IMR-90 (cell line): ENCODE measurements around the gene TMPRSS6. TPM values are rescaled to one million over a fixed set of nuclear protein-coding genes. Genes with fewer than 3 reads are reported as not detected.

Experiments used
- ATAC-seq: fragments of 200-7000 bp; cut with Tn5 transposase; 2 replicates; pipeline ENCODE4 v1.9.1; 2020; ENCODE audit warnings: low read depth, mild to moderate bottlenecking, moderate library complexity
- BruUV-seq: library from RNA; stranded (reverse); fragments of 400-500 nt; replicated peaks from 2 replicates; lab custom pipeline; 2021; lab: Mats Ljungman, UMichigan
- CTCF ChIA-PET: fragments of 300-600 bp; formaldehyde crosslinking; extraction: SDS; loops from one replicate; lab custom pipeline; 2021; ENCODE audit warnings: antibody characterized with exemption; lab: Yijun Ruan, JAX
- POLR2A ChIA-PET: fragments of 300-600 bp; sonication (Branson Sonifier 250); formaldehyde crosslinking; loops from one replicate; lab custom pipeline; 2022; ENCODE audit warnings: antibody characterized with exemption; ENCODE audit not compliant: unreplicated experiment; lab: Charles Lee
- DNase-seq: peaks from one replicate; pipeline ENCODE4 v3.0.0; 2013
- H2AFZ ChIP-seq: replicated peaks from 2 replicates; pipeline ENCODE3; 2013; ENCODE audit warnings: low read length, mild to moderate bottlenecking; ENCODE audit not compliant: poor library complexity
- H2AK5ac ChIP-seq: 2 replicates; pipeline ENCODE4 v1.6.1; 2013; ENCODE audit warnings: low read depth, low read length, inconsistent platforms
- H2AK9ac ChIP-seq: replicated peaks from 2 replicates; pipeline ENCODE3; 2013; ENCODE audit warnings: mild to moderate bottlenecking, low read depth, low read length, moderate library complexity; ENCODE audit not compliant: poor library complexity
- H2BK120ac ChIP-seq: 2 replicates; pipeline ENCODE4 v1.6.1; 2013; ENCODE audit warnings: low read depth, low read length, inconsistent platforms
- H2BK15ac ChIP-seq: 3 replicates; pipeline ENCODE4 v1.6.1; 2013; ENCODE audit warnings: low read depth, low read length, inconsistent platforms
- H2BK20ac ChIP-seq: 2 replicates; pipeline ENCODE4 v1.6.1; 2013; ENCODE audit warnings: low read depth, mild to moderate bottlenecking, inconsistent platforms, low read length, moderate library complexity
- H2BK5ac ChIP-seq: 2 replicates; pipeline ENCODE4 v1.6.1; 2013; ENCODE audit warnings: mild to moderate bottlenecking, low read depth, low read length, inconsistent platforms; ENCODE audit not compliant: poor library complexity, severe bottlenecking
- H3K14ac ChIP-seq: replicated peaks from 2 replicates; pipeline ENCODE4 v1.6.1; 2013; ENCODE audit warnings: low read depth, low read length, inconsistent platforms
- H3K18ac ChIP-seq: 2 replicates; pipeline ENCODE4 v1.6.1; 2013; ENCODE audit warnings: low read depth, low read length, control low read depth
- H3K23ac ChIP-seq: 2 replicates; pipeline ENCODE4 v1.6.1; 2013; ENCODE audit warnings: low read depth, low read length, inconsistent platforms
- H3K27ac ChIP-seq: 2 replicates; pipeline ENCODE4 v1.5.1; 2013; ENCODE audit warnings: mild to moderate bottlenecking, control low read depth, low read length; ENCODE audit not compliant: insufficient read depth
- H3K27me3 ChIP-seq: 2 replicates; pipeline ENCODE4 v1.6.1; 2013; ENCODE audit warnings: low read length; ENCODE audit not compliant: control insufficient read depth, insufficient read depth
- H3K36me3 ChIP-seq: 2 replicates; pipeline ENCODE4 v1.6.1; 2013; ENCODE audit warnings: low read length, mixed read lengths; ENCODE audit not compliant: control insufficient read depth, insufficient read depth
- H3K4ac ChIP-seq: 2 replicates; pipeline ENCODE4 v1.6.1; 2013; ENCODE audit warnings: low read depth, low read length, inconsistent platforms
- H3K4me1 ChIP-seq: 2 replicates; pipeline ENCODE4 v1.6.1; 2013; ENCODE audit warnings: low read length, mixed read lengths; ENCODE audit not compliant: control insufficient read depth, insufficient read depth
- H3K4me2 ChIP-seq: 2 replicates; pipeline ENCODE4 v1.6.1; 2013; ENCODE audit warnings: low read depth, mild to moderate bottlenecking, control low read depth, low read length, moderate library complexity
- H3K4me3 ChIP-seq: 2 replicates; pipeline ENCODE4 v1.5.1; 2013; ENCODE audit warnings: low read depth, mild to moderate bottlenecking, control low read depth, low read length, moderate library complexity; ENCODE audit not compliant: insufficient read depth
- H3K56ac ChIP-seq: 2 replicates; pipeline ENCODE4 v1.6.1; 2013; ENCODE audit warnings: low read length, inconsistent platforms; ENCODE audit not compliant: insufficient read depth; ENCODE audit errors: extremely low read depth
- H3K79me1 ChIP-seq, 2 experiments: 2 replicates each; pipeline ENCODE4 v1.6.1; 2013; ENCODE audit warnings: low read length in 2 of 2, inconsistent platforms in 1 of 2, low read depth in 1 of 2
- H3K9ac ChIP-seq: 2 replicates; pipeline ENCODE4 v1.6.1; 2013; ENCODE audit warnings: low read depth, low read length, control low read depth
- H3K9me1 ChIP-seq: 2 replicates; pipeline ENCODE4 v1.6.1; 2013; ENCODE audit warnings: low read length, inconsistent platforms; ENCODE audit not compliant: insufficient read depth
- H3K9me3 ChIP-seq: 2 replicates; pipeline ENCODE4 v1.6.1; 2013; ENCODE audit warnings: low read length; ENCODE audit not compliant: control insufficient read depth, insufficient read depth
- H4K20me1 ChIP-seq: 2 replicates; pipeline ENCODE4 v1.6.1; 2013; ENCODE audit warnings: low read length, inconsistent platforms; ENCODE audit not compliant: insufficient read depth
- H4K5ac ChIP-seq: 2 replicates; pipeline ENCODE4 v1.6.1; 2013; ENCODE audit warnings: mild to moderate bottlenecking, low read depth, low read length, control low read depth
- H4K8ac ChIP-seq, 2 experiments: 2 replicates each; pipeline ENCODE4 v1.6.1; 2013; ENCODE audit warnings: low read depth in 2 of 2, low read length in 2 of 2, control low read depth in 1 of 2, inconsistent platforms in 1 of 2
- H4K91ac ChIP-seq: 2 replicates; pipeline ENCODE4 v1.6.1; 2013; ENCODE audit warnings: low read depth, low read length, inconsistent platforms; ENCODE audit not compliant: insufficient read depth
- BHLHE40 ChIP-seq: fragments of 150-350 bp; IDR thresholded peaks from 2 replicates; pipeline ENCODE4 v1.6.1; 2016; ENCODE audit warnings: mild to moderate bottlenecking, low read depth, low read length
- CEBPB ChIP-seq: IDR thresholded peaks from 2 replicates; pipeline ENCODE4 v1.6.1; 2012; ENCODE audit warnings: low read depth, low read length, improper control_type of control experiment
- CHD1 ChIP-seq: IDR thresholded peaks from 2 replicates; pipeline ENCODE4 v1.6.1; 2012; ENCODE audit warnings: low read depth, low read length, improper control_type of control experiment
- ELK1 ChIP-seq: fragments of 150-350 bp; IDR thresholded peaks from 2 replicates; pipeline ENCODE4 v1.6.1; 2016; ENCODE audit warnings: low read depth, mild to moderate bottlenecking, low read length, moderate library complexity, borderline replicate concordance
- FOS ChIP-seq: fragments of 150-350 bp; IDR thresholded peaks from 2 replicates; pipeline ENCODE4 v1.6.1; 2016; ENCODE audit warnings: low read depth, low read length
- MAFK ChIP-seq: IDR thresholded peaks from 2 replicates; pipeline ENCODE4 v1.6.1; 2012; ENCODE audit warnings: low read depth, low read length, improper control_type of control experiment
- MAZ ChIP-seq: IDR thresholded peaks from 2 replicates; pipeline ENCODE4 v1.6.1; 2012; ENCODE audit warnings: low read depth, mild to moderate bottlenecking, low read length, improper control_type of control experiment, moderate library complexity, borderline replicate concordance
- MXI1 ChIP-seq: IDR thresholded peaks from 2 replicates; pipeline ENCODE4 v1.6.1; 2012; ENCODE audit warnings: low read depth, mild to moderate bottlenecking, low read length, moderate library complexity, borderline replicate concordance
- NFE2L2 ChIP-seq: fragments of 150-350 bp; IDR thresholded peaks from 2 replicates; pipeline ENCODE4 v1.6.1; 2016; ENCODE audit warnings: low read depth, mild to moderate bottlenecking, low read length
- POLR2A ChIP-seq: IDR thresholded peaks from 2 replicates; pipeline ENCODE4 v1.6.1; 2012; ENCODE audit warnings: mild to moderate bottlenecking, low read depth, low read length
- RAD21 ChIP-seq: IDR thresholded peaks from 2 replicates; pipeline ENCODE4 v1.6.1; 2012; ENCODE audit warnings: low read length, improper control_type of control experiment
- RCOR1 ChIP-seq: IDR thresholded peaks from 2 replicates; pipeline ENCODE4 v1.6.1; 2012; ENCODE audit warnings: mild to moderate bottlenecking, low read length, improper control_type of control experiment; ENCODE audit not compliant: insufficient replicate concordance
- RFX5 ChIP-seq: IDR thresholded peaks from 2 replicates; pipeline ENCODE4 v1.8.0; 2012; ENCODE audit warnings: low read depth, mild to moderate bottlenecking, low read length, moderate library complexity
- SMC3 ChIP-seq: fragments of 150-350 bp; IDR thresholded peaks from 2 replicates; pipeline ENCODE4 v1.6.1; 2016; ENCODE audit warnings: low read depth, mild to moderate bottlenecking, antibody characterized with exemption, low read length, moderate library complexity
- WGBS, 2 experiments: methylation state at CpG; one replicate each; pipeline versions ENCODE4 v1.1.5 to v1.1.7; 2013; ENCODE audit warnings: missing lambda C conversion rate in 2 of 2; ENCODE audit not compliant: insufficient read length in 1 of 2; ENCODE audit errors: extremely low coverage in 2 of 2; 5-methylcytosine and 5-hydroxymethylcytosine counted together
- dilution Hi-C: fragments of 300-500 bp; cut with HindIII; formaldehyde crosslinking; loops from one replicate; pipeline ENCODE4 v1.14.3; 2018; ENCODE audit warnings: low sequenced_read_pairs; ENCODE audit not compliant: unreplicated experiment
- in situ Hi-C: fragments of 300-500 bp; cut with MboI; formaldehyde crosslinking; loops from 3 replicates; pipeline ENCODE4 v1.14.3; 2019; ENCODE audit warnings: low sequenced_read_pairs, inconsistent platforms, mixed read lengths
- intact Hi-C: fragments of 100-400 bp; cut with micrococcal nuclease; formaldehyde crosslinking; loops from 2 replicates; pipeline ENCODE4 v1.10.0; 2022
- polyA plus RNA-seq, 3 experiments: library from polyadenylated mRNA; depleted of rRNA; stranded (reverse); fragments of >200 nt; gene quantifications; 2 replicates each; pipeline ENCODE4 v1.2.3, GENCODE V29; 2012; ENCODE audit warnings: low replicate concordance in 1 of 3
- total RNA-seq: library from RNA; depleted of rRNA; stranded (reverse); fragments of >200 nt; gene quantifications from 2 replicates; pipeline ENCODE4 v1.2.3, GENCODE V29; 2012
- TF ChIP-seq, protein P1 (sequence below): fragments of 150-350 bp; IDR thresholded peaks from 2 replicates; pipeline ENCODE4 v1.6.1; 2017; ENCODE audit warnings: mild to moderate bottlenecking, antibody characterized with exemption, low read length, low read depth
- TF ChIP-seq, protein P2 (sequence below): conservative IDR thresholded peaks from 2 replicates; pipeline ENCODE4 v1.5.1; 2012; ENCODE audit warnings: mild to moderate bottlenecking, low read depth, low read length, improper control_type of control experiment

The TMPRSS6 gene
- total and polyA plus RNA-seq, 2 of the 4 experiments (the other 2 are of a cell fraction): not detected

DNA sequence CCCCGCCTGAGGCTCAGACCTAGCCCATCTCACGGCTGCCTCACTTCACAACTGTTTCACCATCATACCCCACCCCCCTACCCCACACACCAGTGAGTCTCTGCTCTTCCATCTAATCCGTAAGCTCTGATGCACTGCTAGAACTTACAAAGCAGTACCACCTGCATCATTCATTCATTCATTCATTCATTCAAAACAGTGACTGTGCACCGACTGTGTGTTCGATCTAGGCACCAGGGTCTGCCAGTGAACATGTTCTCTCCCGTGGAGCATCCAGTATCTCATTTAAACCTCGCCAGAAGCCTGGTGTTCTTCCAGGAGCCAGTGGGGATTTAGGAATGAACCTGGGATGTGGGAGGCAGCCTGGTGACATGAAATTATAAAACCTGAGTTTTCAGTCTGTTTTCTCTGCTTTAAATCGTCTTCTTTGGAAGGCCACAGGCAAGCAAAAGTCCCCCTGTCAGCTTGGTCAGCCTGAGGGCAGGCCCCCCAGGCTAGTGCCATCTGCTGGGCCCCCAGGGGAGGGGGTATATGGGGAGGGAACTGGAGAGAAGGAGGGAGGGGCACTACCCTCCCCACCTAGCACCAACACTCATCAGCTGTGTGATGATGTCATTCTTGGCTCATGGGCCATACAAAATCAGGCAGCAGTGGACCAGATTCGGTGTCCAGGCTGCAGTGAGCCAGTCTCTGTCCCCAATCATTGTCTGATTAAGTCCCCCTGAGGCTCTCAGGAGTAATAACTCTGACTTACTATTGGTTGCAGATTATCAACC lies 18.4 kb downstream of the TMPRSS6 start:
- no peak overlapping the region for H3K23ac ChIP-seq
- H3K9me1 ChIP-seq: no peaks in the 10 kb centered on the region
- H3K27me3 ChIP-seq: peaks cover 46% of the 10 kb centered on the region
- POLR2A ChIA-PET: no interaction called here
- ATAC-seq (no peak), DNase-seq (no peak)
- CTCF ChIA-PET: no interaction called here
- dilution Hi-C loops: no loop called here
- 67% methylated on average over 5 of the region's 9 CpGs; no CpG with 5 or more reads in 1 of the 2 experiments for WGBS, 2 experiments
- H2AK5ac ChIP-seq: no peak overlapping the region
- no peak overlapping the region for H3K56ac ChIP-seq
- H3K36me3 ChIP-seq: no peaks in the 10 kb centered on the region
- H3K4me3 ChIP-seq: no peak overlapping the region
- no TSS peak for BruUV-seq
- H3K9me3 ChIP-seq: no peaks in the 10 kb centered on the region
- no peak for TF ChIP-seq BHLHE40
- TF ChIP-seq FOS: no peak
- no peak for TF ChIP-seq POLR2A
- TF ChIP-seq NFE2L2: no peak
- TF ChIP-seq RAD21: no peak
- TF ChIP-seq, protein P1, sequence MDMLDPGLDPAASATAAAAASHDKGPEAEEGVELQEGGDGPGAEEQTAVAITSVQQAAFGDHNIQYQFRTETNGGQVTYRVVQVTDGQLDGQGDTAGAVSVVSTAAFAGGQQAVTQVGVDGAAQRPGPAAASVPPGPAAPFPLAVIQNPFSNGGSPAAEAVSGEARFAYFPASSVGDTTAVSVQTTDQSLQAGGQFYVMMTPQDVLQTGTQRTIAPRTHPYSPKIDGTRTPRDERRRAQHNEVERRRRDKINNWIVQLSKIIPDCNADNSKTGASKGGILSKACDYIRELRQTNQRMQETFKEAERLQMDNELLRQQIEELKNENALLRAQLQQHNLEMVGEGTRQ: no peak
- TF ChIP-seq, protein P2, sequence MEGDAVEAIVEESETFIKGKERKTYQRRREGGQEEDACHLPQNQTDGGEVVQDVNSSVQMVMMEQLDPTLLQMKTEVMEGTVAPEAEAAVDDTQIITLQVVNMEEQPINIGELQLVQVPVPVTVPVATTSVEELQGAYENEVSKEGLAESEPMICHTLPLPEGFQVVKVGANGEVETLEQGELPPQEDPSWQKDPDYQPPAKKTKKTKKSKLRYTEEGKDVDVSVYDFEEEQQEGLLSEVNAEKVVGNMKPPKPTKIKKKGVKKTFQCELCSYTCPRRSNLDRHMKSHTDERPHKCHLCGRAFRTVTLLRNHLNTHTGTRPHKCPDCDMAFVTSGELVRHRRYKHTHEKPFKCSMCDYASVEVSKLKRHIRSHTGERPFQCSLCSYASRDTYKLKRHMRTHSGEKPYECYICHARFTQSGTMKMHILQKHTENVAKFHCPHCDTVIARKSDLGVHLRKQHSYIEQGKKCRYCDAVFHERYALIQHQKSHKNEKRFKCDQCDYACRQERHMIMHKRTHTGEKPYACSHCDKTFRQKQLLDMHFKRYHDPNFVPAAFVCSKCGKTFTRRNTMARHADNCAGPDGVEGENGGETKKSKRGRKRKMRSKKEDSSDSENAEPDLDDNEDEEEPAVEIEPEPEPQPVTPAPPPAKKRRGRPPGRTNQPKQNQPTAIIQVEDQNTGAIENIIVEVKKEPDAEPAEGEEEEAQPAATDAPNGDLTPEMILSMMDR: no peak
- TF ChIP-seq RFX5: no peak
- no peak for TF ChIP-seq SMC3
- no peak for TF ChIP-seq MXI1
- no peak for TF ChIP-seq RCOR1
- no peak for TF ChIP-seq CEBPB
- no peak for TF ChIP-seq MAZ
- TF ChIP-seq ELK1: no peak
- TF ChIP-seq CHD1: no peak
- TF ChIP-seq MAFK: no peak
- no peak overlapping the region for H2AK9ac ChIP-seq
- no peak overlapping the region for H2BK15ac ChIP-seq
- H2AFZ ChIP-seq: no peak overlapping the region
- intact Hi-C loops: no loop called here
- no peak overlapping the region for H3K14ac ChIP-seq
- no peaks in the 10 kb centered on the region for H3K4me1 ChIP-seq
- H4K5ac ChIP-seq: no peak overlapping the region
- no peak overlapping the region for H3K18ac ChIP-seq
- no peak overlapping the region for H3K9ac ChIP-seq
- H2BK5ac ChIP-seq: no peak overlapping the region
- no peak overlapping the region for H3K4ac ChIP-seq
- no peaks in the 10 kb centered on the region for H3K79me1 ChIP-seq
- no peak overlapping the region for H4K91ac ChIP-seq
- H4K8ac ChIP-seq: no peak overlapping the region
- no peaks in the 10 kb centered on the region for H4K20me1 ChIP-seq
- no peak overlapping the region for H2BK120ac ChIP-seq
- no peak overlapping the region for H3K4me2 ChIP-seq
- no peak overlapping the region for H3K27ac ChIP-seq
- no peak overlapping the region for H2BK20ac ChIP-seq
- in situ Hi-C loops: no loop called here
